GM12874 (cell line): ENCODE data around the gene LMAN1L.

ENCODE experiments used
- CTCF ChIP-seq: IDR thresholded peaks from 2 replicates; pipeline ENCODE4 v1.5.1; 2011; ENCODE audit warnings: low read depth, mild to moderate bottlenecking, control low read depth, low read length, moderate library complexity; ENCODE audit not compliant: insufficient read depth

The LMAN1L gene

GRCh38 chr15:74777769-74778598, 34.7 kb upstream of the LMAN1L start:
- no peak for TF ChIP-seq CTCF

GRCh38 chr15:74778599-74778970, 34.0 kb upstream of the LMAN1L start:
- no peak for TF ChIP-seq CTCF

- TF ChIP-seq CTCF, result no peak
These were observed 33.4 kb upstream of the LMAN1L start for GRCh38 chr15:74779162-74779648.

GRCh38 chr15:74780523-74781430, 31.9 kb upstream of the LMAN1L start:
- TF ChIP-seq CTCF, result no peak

GRCh38 chr15:74781431-74782258, 31.0 kb upstream of the LMAN1L start, which contains the start of gene CSK:
CSK (plus strand) TSS chr15:74782080; CDS start chr15:74798298, 16,218 bp downstream.
- TF ChIP-seq CTCF, result peak; percentile 75

- TF ChIP-seq CTCF, result no peak
These were observed 30.2 kb upstream of the LMAN1L start for GRCh38 chr15:74782259-74783071.
